Lung (tissue), 12 donors: ENCODE results near the gene MYO3A. TPM values are rescaled to one million over a fixed set of nuclear protein-coding genes. Genes with fewer than 3 reads are reported as not detected.

Experiments used
- ATAC-seq: fragments of 200-7000 bp; cut with Tn5 transposase; one replicate; pipeline ENCODE4 v1.9.1; 2020; ENCODE audit warnings: moderate number of reproducible peaks; ENCODE audit not compliant: insufficient read depth, low FRiP score
- DNase-seq, 3 donors: peaks; one replicate each; pipeline ENCODE4 v3.0.0-alpha.2; 2013 to 2017
- H3K27ac ChIP-seq, 2 donors: one replicate each; pipeline ENCODE4 v1.5.1; 2013; ENCODE audit warnings: mild to moderate bottlenecking in 2 of 2, moderate library complexity in 2 of 2, control low read depth in 1 of 2, inconsistent platforms in 1 of 2, low read depth in 1 of 2, low read length in 1 of 2
- H3K27me3 ChIP-seq, 3 donors: one replicate each; pipeline ENCODE4 v1.5.1; 2013; ENCODE audit warnings: low read length in 2 of 3; ENCODE audit not compliant: control insufficient read depth in 3 of 3, insufficient read depth in 3 of 3
- H3K36me3 ChIP-seq, 4 donors: one replicate each; pipeline ENCODE4 v1.5.1; 2013; ENCODE audit warnings: low read length in 4 of 4, mild to moderate bottlenecking in 1 of 4, moderate library complexity in 1 of 4; ENCODE audit not compliant: control insufficient read depth in 4 of 4, insufficient read depth in 4 of 4
- H3K4me1 ChIP-seq, 5 donors: one replicate each; pipeline ENCODE4 v1.5.1; 2013; ENCODE audit warnings: low read length in 5 of 5, mild to moderate bottlenecking in 2 of 5, moderate library complexity in 1 of 5; ENCODE audit not compliant: control insufficient read depth in 5 of 5, insufficient read depth in 5 of 5
- H3K4me3 ChIP-seq: one replicate; pipeline ENCODE4 v1.5.1; 2013; ENCODE audit warnings: mild to moderate bottlenecking, control low read depth, moderate library complexity
- H3K9ac ChIP-seq, 2 donors: one replicate each; pipeline ENCODE4 v1.5.1; 2013; ENCODE audit warnings: low read length in 2 of 2, control low read depth in 1 of 2; ENCODE audit not compliant: insufficient read depth in 1 of 2
- H3K9me3 ChIP-seq, 4 donors: one replicate each; pipeline ENCODE4 v1.5.1; 2013; ENCODE audit warnings: low read length in 3 of 4, mild to moderate bottlenecking in 1 of 4, moderate library complexity in 1 of 4; ENCODE audit not compliant: control insufficient read depth in 4 of 4, insufficient read depth in 3 of 4
- CTCF ChIP-seq: IDR thresholded peaks from 2 replicates; pipeline ENCODE4 v1.5.1; 2012; ENCODE audit warnings: mild to moderate bottlenecking; ENCODE audit errors: control extremely low read depth, extremely low read depth
- WGBS, 2 donors: extraction: QIAGEN DNeasy Blood & Tissue Kit; methylation state at CpG; one replicate each; pipeline ENCODE4 v1.1.7; 2013; 5-methylcytosine and 5-hydroxymethylcytosine counted together
- polyA plus RNA-seq, 2 donors: library from polyadenylated mRNA; stranded (reverse); fragments of 200-250 nt; gene quantifications; one replicate each; pipeline ENCODE4 v1.2.1, GENCODE V29; 2013
- total RNA-seq, 2 donors: library from RNA; depleted of rRNA in 1 of 2; stranded (reverse); fragments of >200 nt in 1 of 2; gene quantifications; one replicate each; pipeline ENCODE4 v1.2.1, GENCODE V29; 2014 to 2021
- donor health status: control.
- donor health status: control.
- donor health status: Bipolar disorder and iron deficiency.
- donor health status: healthy.
- donor health status: DM: yes; HTN: yes; CAD: no.

The MYO3A gene
- total and polyA plus RNA-seq, 4 donors: 0.08 to 5.7 (median 0.34) TPM

DNA sequence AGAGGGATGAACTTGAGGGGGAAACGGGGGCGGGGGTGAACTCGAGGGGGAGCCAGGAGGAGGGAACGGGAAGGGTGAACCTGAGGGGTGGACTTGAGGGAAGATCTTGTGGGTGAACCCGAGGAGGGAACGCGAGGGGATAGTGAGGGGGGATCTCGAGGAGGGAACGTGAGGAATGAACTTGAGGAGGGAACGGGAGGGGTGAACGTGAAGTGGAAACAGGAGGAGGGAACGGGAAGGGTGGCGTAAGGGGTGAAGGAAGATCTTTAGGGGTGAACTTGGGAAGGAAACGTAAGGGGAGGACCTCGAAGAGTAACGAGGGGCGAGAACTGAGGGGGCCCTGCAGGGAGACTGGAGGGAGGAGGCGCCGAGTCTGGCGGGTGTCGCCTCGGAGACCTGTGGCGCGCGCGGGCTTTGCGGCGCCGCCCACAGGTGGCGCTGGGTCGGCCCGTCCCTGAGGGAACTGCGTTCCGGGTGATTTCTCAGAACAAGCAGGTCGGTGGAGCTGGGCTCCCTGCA is 651 bp downstream of the MYO3A start:
- H3K27ac ChIP-seq: no peak overlapping the region
- H3K4me1 ChIP-seq: peaks cover 0 to 5% (median 0%) of the 10 kb centered on the region in 5 donors
- no peak for TF ChIP-seq CTCF
- DNase-seq (peak; percentile 9 to 25 (median 24)), ATAC-seq (peak; percentile 54)
- peak overlapping the region; percentile 29 for H3K4me3 ChIP-seq
- H3K27me3 ChIP-seq: peaks cover 0 to 31% (median 20%) of the 10 kb centered on the region in 3 donors
- peak overlapping the region in 1 of 2 donors; percentile 21 for H3K9ac ChIP-seq
- peaks cover 0 to 7% (median 0%) of the 10 kb centered on the region in 4 donors for H3K9me3 ChIP-seq
- H3K36me3 ChIP-seq: no peaks in the 10 kb centered on the region
- 1 to 2% methylated on average over 34 to 35 of the region's 35 CpGs for WGBS, 2 donors

GRCh38 chr10:25938405-25938804 is 4.4 kb downstream of the MYO3A start:
- no peak for TF ChIP-seq CTCF
- H3K36me3 ChIP-seq: no peaks in the 10 kb centered on the region
- H3K9me3 ChIP-seq: peaks cover 0 to 7% (median 0%) of the 10 kb centered on the region in 4 donors
- peaks cover 0 to 29% (median 20%) of the 10 kb centered on the region in 3 donors for H3K27me3 ChIP-seq
- H3K4me3 ChIP-seq: no peak overlapping the region
- no peak overlapping the region for H3K9ac ChIP-seq
- DNase-seq: no peak
- ATAC-seq: no peak
- H3K4me1 ChIP-seq: peaks cover 0 to 5% (median 0%) of the 10 kb centered on the region in 5 donors
- no peak overlapping the region for H3K27ac ChIP-seq

- Histone ChIP-seq H3K27ac (no peak overlapping the region), H3K36me3 (no peaks in the 10 kb centered on the region), H3K9me3 (no peaks in the 10 kb centered on the region), H3K9ac (no peak overlapping the region), H3K4me1 (no peaks in the 10 kb centered on the region), H3K4me3 (no peak overlapping the region), H3K27me3 (no peaks in the 10 kb centered on the region)
- no peak for DNase-seq
- no peak for ATAC-seq
- TF ChIP-seq CTCF: no peak
- WGBS, 2 donors: 93 to 96% methylated on average over 2 of the region's 2 CpGs
These were observed 10.7 kb downstream of the MYO3A start for GRCh38 chr10:25944771-25945170.

DNA sequence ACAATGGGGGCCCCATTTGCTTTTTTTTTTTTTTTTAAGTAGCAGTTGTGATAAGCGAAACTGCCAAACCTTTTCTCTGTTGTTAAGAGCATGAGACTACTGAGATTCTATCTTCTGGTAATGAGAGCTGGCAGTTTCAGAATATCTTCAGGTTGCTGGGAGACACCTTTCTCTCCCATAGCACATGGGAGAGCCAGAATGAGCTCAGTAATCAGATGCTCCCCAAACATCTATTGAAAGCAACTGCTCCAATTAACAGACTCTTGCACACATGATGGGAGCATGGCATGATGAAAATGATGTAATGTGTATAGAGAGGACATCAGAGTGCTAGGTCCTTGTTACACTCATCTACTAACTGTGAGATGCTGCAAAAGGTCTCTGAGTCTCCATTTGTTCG is 18.8 kb downstream of the MYO3A start:
- no peaks in the 10 kb centered on the region for H3K36me3 ChIP-seq
- DNase-seq: no peak
- no peaks in the 10 kb centered on the region for H3K27me3 ChIP-seq
- no peak overlapping the region for H3K27ac ChIP-seq
- 76 to 80% methylated on average over 2 of the region's 2 CpGs for WGBS, 2 donors
- TF ChIP-seq CTCF: no peak
- H3K4me1 ChIP-seq: no peaks in the 10 kb centered on the region
- H3K9me3 ChIP-seq: no peaks in the 10 kb centered on the region
- no peak for ATAC-seq
- H3K9ac ChIP-seq: no peak overlapping the region
- H3K4me3 ChIP-seq: no peak overlapping the region
